Measurements from ENCODE around the gene RAB40B. TPM values are rescaled to one million over a fixed set of nuclear protein-coding genes. Genes with fewer than 3 reads are reported as not detected.

RAB40B gene
- total RNA-seq, 2 donors from 2014 or later: 18.2 to 39.9 TPM

DNA sequence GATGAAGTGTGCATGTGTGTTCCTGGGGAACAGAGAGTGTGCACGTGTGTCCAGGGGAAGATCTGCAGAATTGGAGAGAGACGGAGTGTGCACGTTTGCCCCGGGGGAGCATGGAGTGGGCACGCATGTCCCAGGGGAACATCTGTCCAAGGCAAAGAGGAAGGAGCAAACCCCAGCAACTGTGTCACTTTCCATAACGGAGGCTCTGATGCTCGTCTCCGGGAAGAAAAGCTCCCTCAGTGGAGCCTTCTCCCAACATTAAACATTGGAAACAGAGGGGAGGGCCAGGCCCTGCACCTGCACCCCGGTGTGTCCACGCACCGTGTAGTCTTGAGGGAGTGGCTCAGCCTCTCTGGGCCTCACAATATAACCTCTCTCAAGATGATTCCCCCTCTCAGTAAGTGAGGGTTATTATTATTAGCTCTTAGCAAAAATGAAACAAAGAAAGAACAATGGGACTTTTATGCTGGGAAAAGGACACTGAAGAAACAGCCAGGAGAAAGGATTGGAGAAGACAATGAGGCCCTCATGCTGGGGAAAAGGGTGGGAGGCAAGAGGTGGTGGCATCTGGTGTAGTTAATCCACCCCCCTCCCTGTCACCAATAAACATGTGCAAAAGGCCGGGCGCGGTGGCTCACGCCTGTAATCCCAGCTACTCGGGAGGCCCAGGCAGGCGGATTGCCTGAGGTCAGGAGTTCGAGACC, 7.6 kb downstream of the RAB40B start:
- no peak overlapping the region for H3K4me3 ChIP-seq
- TF ChIP-seq, protein P1, sequence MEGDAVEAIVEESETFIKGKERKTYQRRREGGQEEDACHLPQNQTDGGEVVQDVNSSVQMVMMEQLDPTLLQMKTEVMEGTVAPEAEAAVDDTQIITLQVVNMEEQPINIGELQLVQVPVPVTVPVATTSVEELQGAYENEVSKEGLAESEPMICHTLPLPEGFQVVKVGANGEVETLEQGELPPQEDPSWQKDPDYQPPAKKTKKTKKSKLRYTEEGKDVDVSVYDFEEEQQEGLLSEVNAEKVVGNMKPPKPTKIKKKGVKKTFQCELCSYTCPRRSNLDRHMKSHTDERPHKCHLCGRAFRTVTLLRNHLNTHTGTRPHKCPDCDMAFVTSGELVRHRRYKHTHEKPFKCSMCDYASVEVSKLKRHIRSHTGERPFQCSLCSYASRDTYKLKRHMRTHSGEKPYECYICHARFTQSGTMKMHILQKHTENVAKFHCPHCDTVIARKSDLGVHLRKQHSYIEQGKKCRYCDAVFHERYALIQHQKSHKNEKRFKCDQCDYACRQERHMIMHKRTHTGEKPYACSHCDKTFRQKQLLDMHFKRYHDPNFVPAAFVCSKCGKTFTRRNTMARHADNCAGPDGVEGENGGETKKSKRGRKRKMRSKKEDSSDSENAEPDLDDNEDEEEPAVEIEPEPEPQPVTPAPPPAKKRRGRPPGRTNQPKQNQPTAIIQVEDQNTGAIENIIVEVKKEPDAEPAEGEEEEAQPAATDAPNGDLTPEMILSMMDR (IDR thresholded peaks at IDR 0.05): no peak
- TF ChIP-seq POLR2A (IDR thresholded peaks at IDR 0.05): no peak
- 86 to 89% methylated on average over 16 to 17 of the region's 18 CpGs for WGBS, 2 donors
- H3K9me3 ChIP-seq: no peaks in the 10 kb centered on the region
- ATAC-seq (no peak), DNase-seq (no peak)
- H3K27ac ChIP-seq: no peak overlapping the region
- no peaks in the 10 kb centered on the region for H3K27me3 ChIP-seq
- H3K36me3 ChIP-seq (replicated peaks in 1 of 2; ENCODE audit: insufficient read depth in 1 of 2, low read depth in 2 of 2): no peaks in the 10 kb centered on the region
- intact Hi-C loops (cut with DNase I): no loop called here
- H3K4me1 ChIP-seq: peaks cover 24% of the 10 kb centered on the region

DNA sequence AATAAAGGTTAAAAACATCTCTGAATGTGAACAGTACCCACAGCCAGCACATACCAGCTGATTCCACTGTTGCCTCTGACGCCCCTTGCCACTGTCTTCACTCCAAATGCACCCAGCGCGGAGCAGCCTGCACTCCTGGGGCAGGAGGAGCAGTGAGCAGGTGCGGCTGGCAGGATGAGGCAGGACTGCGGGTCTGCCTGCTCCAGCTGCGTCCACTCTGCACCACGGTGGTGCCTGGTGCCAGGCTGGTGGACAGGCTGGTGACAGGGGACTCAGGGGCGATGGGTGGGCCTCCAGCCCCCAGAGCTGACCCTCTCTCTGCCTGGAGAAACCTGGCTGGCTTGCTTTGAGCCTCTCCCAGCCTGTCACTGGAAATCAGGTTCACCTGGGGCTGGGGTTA, 9.4 kb downstream of the RAB40B start:
- TF ChIP-seq, protein P1 (IDR thresholded peaks at IDR 0.05): no peak
- TF ChIP-seq POLR2A (IDR thresholded peaks at IDR 0.05): no peak
- H3K9me3 ChIP-seq: no peaks in the 10 kb centered on the region
- H3K4me3 ChIP-seq: no peak overlapping the region
- H3K4me1 ChIP-seq: peaks cover 24% of the 10 kb centered on the region
- WGBS, 2 donors: 91 to 93% methylated on average over 6 to 8 of the region's 8 CpGs
- no peak for DNase-seq
- intact Hi-C loops (cut with DNase I): no loop called here
- ATAC-seq: no peak
- H3K27me3 ChIP-seq: no peaks in the 10 kb centered on the region
- H3K27ac ChIP-seq: no peak overlapping the region
- no peaks in the 10 kb centered on the region for H3K36me3 ChIP-seq (replicated peaks in 1 of 2; ENCODE audit: insufficient read depth in 1 of 2, low read depth in 2 of 2)

DNA sequence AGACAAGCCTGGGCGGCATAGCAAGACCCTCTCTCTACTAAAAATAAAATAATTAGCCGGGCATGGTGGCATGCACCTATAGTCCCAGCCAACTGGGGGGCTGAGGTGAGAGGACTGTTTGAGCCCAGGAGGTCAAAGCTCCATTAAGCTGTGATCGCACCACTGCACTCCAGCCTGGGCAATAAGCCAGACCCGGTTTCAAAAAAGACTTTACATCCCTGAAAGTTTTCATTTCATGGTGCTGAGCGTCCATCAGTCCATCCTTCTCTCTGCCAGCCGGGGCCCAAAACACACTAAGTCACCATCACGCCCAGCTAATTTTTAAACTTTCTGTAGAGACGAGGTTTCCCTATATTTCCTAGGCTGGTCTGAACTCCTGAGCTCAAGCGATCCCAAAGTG, 10.6 kb downstream of the RAB40B start:
- intact Hi-C loops (cut with DNase I): no loop called here
- peaks cover 31% of the 10 kb centered on the region for H3K4me1 ChIP-seq
- DNase-seq: no peak
- H3K4me3 ChIP-seq: no peak overlapping the region
- no peaks in the 10 kb centered on the region for H3K9me3 ChIP-seq
- no peaks in the 10 kb centered on the region for H3K27me3 ChIP-seq
- peak overlapping the region in 3 of 4 donors; percentile 69 to 79 (median 73) for H3K27ac ChIP-seq
- WGBS, 2 donors: 85 to 92% methylated on average over 6 to 9 of the region's 9 CpGs
- H3K36me3 ChIP-seq (replicated peaks in 1 of 2; ENCODE audit: insufficient read depth in 1 of 2, low read depth in 2 of 2): no peaks in the 10 kb centered on the region
- no peak for TF ChIP-seq POLR2A (IDR thresholded peaks at IDR 0.05)
- TF ChIP-seq, protein P1 (IDR thresholded peaks at IDR 0.05): no peak
- ATAC-seq: no peak

DNA sequence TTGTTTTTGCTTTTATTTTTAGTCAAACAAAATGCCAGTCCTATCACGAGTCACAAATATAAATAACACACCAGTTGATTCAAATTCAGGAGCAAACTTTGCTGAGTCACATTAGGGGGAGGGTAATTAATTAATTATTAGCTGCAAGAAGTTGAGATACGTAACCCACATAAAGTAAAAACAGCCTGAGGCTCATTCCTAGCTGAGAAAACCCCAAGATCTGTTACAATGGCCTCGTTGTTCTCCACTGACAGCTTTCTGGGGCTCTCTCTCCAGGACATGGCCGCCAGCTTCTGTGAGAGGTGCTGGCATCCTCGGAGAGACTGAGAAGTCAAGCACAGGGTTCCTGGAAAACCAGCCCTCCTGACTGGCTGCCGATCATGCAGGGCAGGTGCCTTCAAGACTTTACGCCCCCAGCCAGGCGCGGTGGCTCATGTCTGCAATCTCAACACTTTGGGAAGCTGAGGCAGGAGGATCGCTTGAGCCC, 11.1 kb downstream of the RAB40B start:
- 43 to 53% methylated on average over 4 to 10 of the region's 10 CpGs for WGBS, 2 donors
- intact Hi-C loops (cut with DNase I): no loop called here
- DNase-seq (peak in 2 of 4 donors; percentile 37 to 41), ATAC-seq (peak; percentile 79)
- peak in 1 of 3 donors; percentile 17 for TF ChIP-seq POLR2A (IDR thresholded peaks at IDR 0.05)
- TF ChIP-seq, protein P1 (IDR thresholded peaks at IDR 0.05): no peak
- no peak overlapping the region for H3K4me3 ChIP-seq
- no peaks in the 10 kb centered on the region for H3K27me3 ChIP-seq
- peaks cover 31% of the 10 kb centered on the region for H3K4me1 ChIP-seq
- no peaks in the 10 kb centered on the region for H3K9me3 ChIP-seq
- no peaks in the 10 kb centered on the region for H3K36me3 ChIP-seq (replicated peaks in 1 of 2; ENCODE audit: insufficient read depth in 1 of 2, low read depth in 2 of 2)
- H3K27ac ChIP-seq: peak overlapping the region; percentile 44 to 79 (median 71)
